Non-pigmented ciliary epithelial cell (primary cell): Measurements from ENCODE around the gene UROC1.

Experiments used
- DNase-seq: peaks from one replicate; pipeline ENCODE4 v3.0.0-alpha.2; 2010; ENCODE audit warnings: low read depth

The UROC1 gene

GRCh38 chr3:126460381-126460780, 57.2 kb downstream of the UROC1 start:
- DNase-seq, result no peak

DNA sequence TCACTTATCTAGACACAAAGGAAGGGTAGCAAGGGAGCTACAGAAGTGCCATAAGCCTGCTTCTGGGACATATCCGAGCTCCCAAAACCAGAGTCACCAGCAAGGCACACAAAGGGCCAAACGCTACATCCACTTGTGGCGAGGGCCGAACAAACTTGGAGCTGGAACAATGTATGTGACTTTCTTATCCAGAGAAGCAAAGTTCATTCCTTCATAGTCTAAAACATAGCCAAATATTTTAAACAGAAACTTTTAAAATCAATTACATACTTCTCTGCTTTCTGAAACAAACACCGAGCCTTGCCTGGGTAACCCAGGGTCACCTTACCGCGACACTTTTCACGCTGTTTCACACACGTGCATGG, 57.8 kb downstream of the UROC1 start:
- no peak for DNase-seq

DNA sequence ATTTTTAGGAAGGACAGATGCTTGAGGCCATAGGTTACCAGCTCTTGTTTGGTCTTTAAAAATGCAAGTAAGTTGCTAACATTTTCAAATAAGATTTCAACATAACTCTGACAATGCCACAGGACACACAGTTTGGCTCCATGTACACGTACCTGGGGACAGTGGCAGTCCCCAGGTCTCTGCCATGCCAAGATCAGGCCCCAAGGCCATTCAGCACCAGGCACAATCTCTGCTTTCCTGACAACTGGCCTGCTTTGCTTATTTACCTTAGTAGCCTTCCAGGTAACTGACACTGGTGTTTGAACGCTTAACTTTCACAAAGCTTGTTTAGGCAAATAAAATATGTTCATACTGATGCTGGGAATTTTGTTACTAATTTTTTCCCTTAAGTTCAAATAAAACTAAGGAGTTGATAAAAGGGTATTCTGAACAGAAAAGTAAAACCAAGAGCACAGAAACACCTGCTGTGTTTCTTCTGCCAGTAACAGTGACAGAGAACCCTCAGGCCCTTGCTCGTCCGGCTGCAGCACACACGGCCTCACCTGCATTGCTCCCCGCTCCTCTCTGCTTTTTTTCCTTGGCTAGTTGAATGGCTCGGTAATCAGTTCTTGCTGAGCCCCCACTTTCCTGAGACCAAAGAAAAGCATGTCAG, 58.3 kb downstream of the UROC1 start:
- no peak for DNase-seq

DNA sequence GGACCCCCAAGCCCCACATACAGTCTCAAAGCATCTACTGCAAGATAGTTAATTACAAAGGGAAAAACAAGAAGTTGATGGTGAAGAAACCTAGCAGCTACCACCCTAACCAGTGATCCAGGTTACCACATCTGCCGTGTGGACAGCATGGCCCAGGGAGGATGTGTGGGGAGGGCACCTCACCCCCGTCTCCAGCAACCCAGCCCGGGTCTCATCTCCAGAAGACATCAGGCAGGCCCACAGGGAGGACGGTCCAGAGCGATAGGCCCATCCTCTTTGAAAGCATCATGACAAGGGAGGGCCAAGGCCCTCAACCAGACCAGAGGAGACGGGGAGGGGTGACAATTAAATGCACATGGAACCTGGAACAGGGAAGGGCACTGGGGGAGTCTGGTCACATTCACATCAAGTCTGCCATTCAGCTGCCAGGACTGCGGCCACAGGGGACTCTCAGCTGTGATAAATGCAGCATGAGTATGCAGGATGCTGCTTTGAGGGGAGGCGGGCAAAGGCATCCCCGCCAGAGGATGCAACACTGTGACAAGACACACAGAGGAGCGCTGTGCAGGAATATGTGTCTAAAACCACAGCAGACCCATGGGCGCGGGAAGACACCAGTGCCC, 60.7 kb downstream of the UROC1 start:
- DNase-seq, result no peak

DNA sequence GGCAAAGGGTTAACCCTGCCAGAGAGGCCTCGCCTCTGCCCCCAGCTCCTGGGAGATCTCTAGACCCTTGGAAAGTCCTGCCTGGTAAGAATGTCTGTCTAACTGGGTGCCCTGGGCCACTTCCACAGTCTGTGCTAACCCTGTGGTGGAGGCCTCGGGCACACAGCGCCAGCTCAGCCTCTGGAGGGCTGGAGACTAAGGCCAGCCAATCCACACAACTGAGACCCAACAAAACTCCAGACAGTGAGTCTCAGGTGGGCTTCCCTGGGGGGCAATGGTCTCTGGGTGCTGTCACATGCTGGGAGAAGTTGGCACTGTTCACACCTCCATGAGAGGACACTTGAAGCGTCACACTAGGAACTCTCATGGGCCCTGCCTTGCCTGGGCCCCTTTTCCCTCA, 61.4 kb downstream of the UROC1 start:
- DNase-seq, result no peak

DNA sequence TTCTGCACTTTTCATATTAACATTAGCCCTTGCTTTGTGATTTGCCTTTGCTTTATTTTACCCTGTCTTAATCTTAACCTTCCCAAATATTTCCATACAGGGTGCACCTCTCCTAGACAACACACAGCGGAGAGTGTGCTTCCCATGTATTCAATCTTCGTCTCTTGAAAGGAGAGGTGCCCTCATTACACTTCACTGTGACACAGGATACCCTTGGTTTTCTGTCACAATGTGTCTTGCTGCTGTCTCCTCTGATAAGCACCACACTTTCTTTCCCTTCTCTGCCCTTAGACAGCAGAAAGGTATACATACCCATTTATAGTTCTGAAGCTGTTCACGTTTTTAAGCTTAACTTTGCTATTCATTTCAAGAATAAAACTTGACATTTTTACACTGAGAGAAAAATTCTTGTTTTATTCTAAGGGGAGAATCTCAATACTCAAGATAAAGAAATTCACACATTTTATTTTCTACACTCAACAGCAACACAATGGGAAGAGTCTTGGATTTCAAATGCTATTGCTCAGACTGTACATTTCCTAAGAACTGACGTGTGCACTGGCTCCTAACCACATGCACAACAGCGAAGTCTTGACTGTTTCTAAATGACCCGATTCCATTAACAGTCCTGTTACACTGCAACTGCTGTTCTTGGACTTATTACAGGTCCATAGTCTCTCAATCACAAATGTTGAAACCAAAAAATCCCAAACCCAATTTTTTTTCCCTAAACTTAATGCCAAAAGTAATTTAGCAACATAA, 63.0 kb downstream of the UROC1 start:
- DNase-seq, result no peak

DNA sequence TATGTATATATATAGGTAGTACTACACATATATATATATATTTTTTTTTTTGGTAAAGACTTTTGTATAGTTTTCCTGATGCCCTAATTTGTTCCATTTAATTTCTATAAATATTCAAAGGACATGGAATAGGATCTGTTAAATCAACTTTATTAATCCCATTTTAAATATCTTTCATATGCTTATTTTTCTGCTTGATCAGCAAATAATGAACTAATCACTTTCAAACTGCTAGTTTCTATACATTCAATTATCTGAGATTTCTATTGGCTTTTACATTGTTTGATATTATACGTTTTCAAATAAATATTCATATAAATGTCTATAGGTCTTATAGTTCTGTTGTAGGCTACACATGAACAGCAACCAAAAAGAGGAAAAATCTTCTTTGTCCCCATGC, 63.5 kb downstream of the UROC1 start:
- DNase-seq, result no peak

- no peak for DNase-seq
Measured at GRCh38 chr3:126452213-126452612, 65.4 kb downstream of the UROC1 start.

GRCh38 chr3:126451511-126451910, 66.1 kb downstream of the UROC1 start:
- no peak for DNase-seq

DNA sequence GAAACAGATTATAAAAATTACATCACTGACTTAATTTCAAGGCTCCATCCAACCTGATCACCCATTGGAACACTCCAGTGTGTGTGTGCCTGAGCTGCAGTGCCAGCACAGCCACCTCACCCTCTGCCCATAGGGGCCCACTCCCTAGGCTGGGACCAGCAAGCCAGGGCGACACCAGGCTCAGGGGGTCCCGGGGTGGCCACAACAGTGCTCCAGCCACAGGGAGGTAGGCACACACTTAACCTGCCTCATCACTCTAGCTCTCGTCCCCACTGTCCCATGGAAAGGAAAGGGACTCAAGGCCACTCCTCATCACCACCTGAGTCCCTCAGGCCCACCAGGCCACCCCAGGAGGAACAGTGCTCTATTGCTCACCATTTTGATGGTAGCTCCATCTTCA, 66.8 kb downstream of the UROC1 start:
- DNase-seq, result no peak

GRCh38 chr3:126450219-126450618, 67.4 kb downstream of the UROC1 start:
- no peak for DNase-seq

DNA sequence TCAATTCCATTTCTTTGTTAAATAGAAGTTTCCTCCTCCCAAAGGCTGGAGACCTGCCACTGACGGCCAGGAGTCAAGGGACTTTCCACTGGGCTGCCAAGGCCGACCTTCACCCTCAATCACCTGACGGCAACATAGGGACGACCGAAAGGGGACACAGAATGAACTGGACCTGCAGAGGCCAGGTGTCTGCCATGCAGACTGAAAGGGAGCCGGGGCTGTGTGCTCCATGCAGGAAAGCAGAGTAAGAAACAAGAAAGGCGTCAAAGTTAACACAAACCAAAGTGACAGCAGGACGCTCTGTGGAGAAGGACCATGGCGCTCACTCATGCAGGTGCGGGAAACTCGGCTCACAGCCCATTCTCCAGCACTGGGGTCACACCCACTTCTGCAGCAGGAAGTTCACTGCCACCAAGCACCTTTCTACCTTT, 67.9 kb downstream of the UROC1 start:
- no peak for DNase-seq

DNA sequence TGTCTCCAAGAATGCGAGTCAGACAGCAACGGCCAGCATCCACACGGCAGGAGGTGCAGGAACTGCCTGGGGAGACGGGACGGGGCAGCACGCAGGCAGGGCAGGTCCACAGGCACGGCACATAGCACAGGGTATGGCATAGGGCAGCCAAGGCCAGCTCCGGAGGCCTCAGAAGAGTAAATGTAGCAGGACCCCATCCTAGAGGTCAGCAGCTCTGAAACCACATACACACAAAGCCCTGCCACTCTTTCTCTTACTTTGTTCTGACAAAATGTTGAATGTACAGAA, 68.7 kb downstream of the UROC1 start:
- DNase-seq, result no peak

DNA sequence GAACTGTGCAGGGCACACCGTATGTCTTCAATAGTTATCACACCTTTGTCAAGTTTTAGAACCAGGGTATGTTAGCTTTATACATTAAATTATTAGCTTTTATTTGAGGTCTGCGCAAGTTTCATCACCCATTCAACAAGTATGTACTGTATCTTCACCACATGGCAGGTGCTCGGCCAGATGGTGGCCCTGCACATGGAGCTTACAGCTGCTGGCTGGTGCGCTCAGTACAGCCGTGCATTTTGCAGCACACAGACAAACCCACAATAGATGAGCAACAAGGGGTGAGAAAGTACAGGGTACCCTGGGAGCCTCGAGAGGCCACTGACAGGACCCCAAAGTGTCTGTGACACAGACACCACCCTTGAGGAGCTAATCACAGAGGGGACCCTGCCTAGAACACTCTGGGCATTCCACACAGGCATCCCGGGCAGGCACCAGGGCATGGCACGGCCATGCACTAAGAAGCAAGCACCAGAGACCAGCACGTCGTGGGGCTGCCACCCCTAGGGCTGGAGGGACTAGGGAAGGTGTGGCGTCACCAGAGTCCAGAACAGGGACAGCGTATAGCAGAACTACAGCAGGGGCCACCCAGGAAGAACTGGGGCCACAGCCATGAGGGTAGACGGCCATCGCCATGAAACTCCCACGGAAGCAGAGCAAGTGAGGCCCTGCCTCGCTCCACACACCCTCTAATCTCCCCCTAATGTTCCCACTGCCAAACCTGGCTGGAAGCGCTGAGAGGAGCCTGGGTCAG, 69.3 kb downstream of the UROC1 start:
- no peak for DNase-seq

- DNase-seq, result no peak
Measured at GRCh38 chr3:126447456-126448106, 70.0 kb downstream of the UROC1 start.

- DNase-seq, result no peak
Measured at GRCh38 chr3:126446791-126447190, 70.8 kb downstream of the UROC1 start.

- DNase-seq, result no peak
Measured at GRCh38 chr3:126446301-126446700, 71.3 kb downstream of the UROC1 start.

GRCh38 chr3:126445506-126445905, 72.1 kb downstream of the UROC1 start:
- no peak for DNase-seq

DNA sequence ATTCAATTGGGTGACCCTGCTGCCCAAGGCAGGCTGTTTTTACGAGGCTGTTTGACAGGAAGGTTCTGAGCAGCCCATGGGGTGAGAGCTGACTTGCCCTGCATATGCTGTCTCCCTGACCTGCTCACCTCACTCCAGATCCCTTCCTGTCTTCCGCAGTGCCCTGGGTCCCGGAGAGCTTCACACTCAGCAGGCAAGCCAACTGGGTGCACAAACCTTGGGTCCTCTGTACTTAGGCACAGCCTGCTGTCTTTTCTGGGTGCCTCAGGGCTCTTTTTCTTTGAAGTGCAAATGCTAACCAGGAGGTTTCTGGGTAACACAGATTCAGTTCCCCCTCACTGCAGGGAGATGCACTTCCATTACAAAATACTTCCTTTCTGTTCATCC, 74.7 kb downstream of the UROC1 start:
- DNase-seq, result no peak

- no peak for DNase-seq
Measured at GRCh38 chr3:126442094-126442855, 75.3 kb downstream of the UROC1 start.

GRCh38 chr3:126441256-126441880, 76.2 kb downstream of the UROC1 start:
- DNase-seq, result no peak

DNA sequence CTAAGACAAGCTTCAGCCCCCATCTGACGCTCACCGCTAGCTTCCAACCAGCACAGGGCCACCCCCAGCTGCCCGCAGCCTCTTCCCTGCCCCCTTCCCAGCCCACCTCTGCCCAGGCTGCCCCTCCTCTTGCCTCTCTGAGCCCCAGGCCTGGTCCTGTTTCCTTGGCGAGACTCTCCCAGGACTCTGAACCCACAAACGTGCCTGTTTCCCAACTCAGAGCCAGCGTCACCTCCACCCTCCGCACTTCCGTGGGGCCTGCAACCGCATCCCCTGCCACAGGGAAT, 76.9 kb downstream of the UROC1 start:
- DNase-seq, result no peak
